HG03045 (cell line): Measurements from ENCODE around the gene STXBP4.

ENCODE experiments used
- ATAC-seq: cut with Tn5 transposase; IDR thresholded peaks from one replicate; pipeline ENCODE4 v1.9.1; 2021; ENCODE audit warnings: mild to moderate bottlenecking, moderate library complexity; ENCODE audit not compliant: unreplicated experiment

The STXBP4 gene

GRCh38 chr17:55114283-55114682 is 145.7 kb downstream of the STXBP4 start:
- no peak for ATAC-seq

- ATAC-seq, result no peak
These were observed 147.9 kb downstream of the STXBP4 start for GRCh38 chr17:55116440-55116914.

- no peak for ATAC-seq
These were observed 148.6 kb downstream of the STXBP4 start for GRCh38 chr17:55117164-55117563.

GRCh38 chr17:55120651-55121050 is 152.1 kb downstream of the STXBP4 start:
- ATAC-seq, result no peak

- ATAC-seq, result no peak
These were observed 152.7 kb downstream of the STXBP4 start for GRCh38 chr17:55121268-55121667.

- no peak for ATAC-seq
These were observed 153.5 kb downstream of the STXBP4 start for GRCh38 chr17:55122114-55122513.

GRCh38 chr17:55124730-55125360 is 156.3 kb downstream of the STXBP4 start:
- ATAC-seq, result no peak

GRCh38 chr17:55133583-55133982 is 165.0 kb downstream of the STXBP4 start:
- ATAC-seq, result no peak

GRCh38 chr17:55134486-55135157 is 166.1 kb downstream of the STXBP4 start:
- ATAC-seq, result no peak

- ATAC-seq, result no peak
These were observed 172.2 kb downstream of the STXBP4 start for GRCh38 chr17:55140809-55141208.

GRCh38 chr17:55144518-55144917 is 176.0 kb downstream of the STXBP4 start:
- ATAC-seq, result no peak

- no peak for ATAC-seq
These were observed 180.9 kb downstream of the STXBP4 start for GRCh38 chr17:55149485-55149884.

- no peak for ATAC-seq
These were observed 183.7 kb downstream of the STXBP4 start for GRCh38 chr17:55152236-55152635.

- no peak for ATAC-seq
These were observed 185.5 kb downstream of the STXBP4 start for GRCh38 chr17:55154101-55154500.

- no peak for ATAC-seq
These were observed 187.4 kb downstream of the STXBP4 start for GRCh38 chr17:55155856-55156560.

GRCh38 chr17:55157165-55157564 is 188.6 kb downstream of the STXBP4 start:
- ATAC-seq, result no peak

- no peak for ATAC-seq
These were observed 189.9 kb downstream of the STXBP4 start for GRCh38 chr17:55158439-55158838.

- ATAC-seq, result no peak
These were observed 190.7 kb downstream of the STXBP4 start for GRCh38 chr17:55159251-55159650.

- ATAC-seq, result no peak
These were observed 191.9 kb downstream of the STXBP4 start for GRCh38 chr17:55160501-55160900.

GRCh38 chr17:55161935-55162555 is 193.5 kb downstream of the STXBP4 start:
- ATAC-seq, result no peak

- ATAC-seq, result no peak
These were observed 194.0 kb downstream of the STXBP4 start for GRCh38 chr17:55162556-55162946.

- no peak for ATAC-seq
These were observed 194.8 kb downstream of the STXBP4 start for GRCh38 chr17:55163408-55163807.
